PC-3 (cell line): ENCODE measurements around the gene ATG13.

ENCODE experiments used
- CTCF ChIP-seq: fragments of 300-600 bp; sonication (generic); conservative IDR thresholded peaks from 2 replicates; pipeline ENCODE4 v1.5.1; 2017; ENCODE audit warnings: antibody characterized with exemption, low read depth, mild to moderate bottlenecking, low read length
- EZH2 ChIP-seq: fragments of 300-600 bp; sonication (generic); IDR thresholded peaks from one replicate; pipeline ENCODE4 v1.6.1; 2017; ENCODE audit warnings: antibody characterized with exemption, mild to moderate bottlenecking, low read length; ENCODE audit not compliant: unreplicated experiment

DNA sequence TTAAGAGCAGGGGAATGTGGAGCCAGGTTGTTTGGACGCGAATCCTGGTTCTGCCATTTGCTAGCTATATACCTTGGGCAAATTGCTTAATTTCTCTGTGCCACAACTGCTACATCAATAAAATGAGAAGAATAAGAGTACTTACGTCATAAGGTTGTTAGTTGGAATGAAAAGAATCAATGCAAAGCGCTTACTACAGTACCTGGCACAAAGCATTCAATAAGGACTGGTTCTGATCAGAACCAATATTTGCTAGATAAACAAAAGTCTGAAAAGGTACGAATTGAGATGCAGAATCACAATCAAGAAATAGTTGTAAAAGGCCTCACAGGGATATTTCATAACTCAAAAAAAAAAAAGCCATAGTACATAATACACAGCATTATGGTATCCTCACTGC lies 34.8 kb upstream of the ATG13 start:
- TF ChIP-seq CTCF (no peak), EZH2 (no peak)
